ENCODE data around the gene EIF4EBP2.
A peak's percentile ranks its signal among the peaks of the same experiment; 100 is the strongest.

Gene EIF4EBP2, protein sequence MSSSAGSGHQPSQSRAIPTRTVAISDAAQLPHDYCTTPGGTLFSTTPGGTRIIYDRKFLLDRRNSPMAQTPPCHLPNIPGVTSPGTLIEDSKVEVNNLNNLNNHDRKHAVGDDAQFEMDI

DNA sequence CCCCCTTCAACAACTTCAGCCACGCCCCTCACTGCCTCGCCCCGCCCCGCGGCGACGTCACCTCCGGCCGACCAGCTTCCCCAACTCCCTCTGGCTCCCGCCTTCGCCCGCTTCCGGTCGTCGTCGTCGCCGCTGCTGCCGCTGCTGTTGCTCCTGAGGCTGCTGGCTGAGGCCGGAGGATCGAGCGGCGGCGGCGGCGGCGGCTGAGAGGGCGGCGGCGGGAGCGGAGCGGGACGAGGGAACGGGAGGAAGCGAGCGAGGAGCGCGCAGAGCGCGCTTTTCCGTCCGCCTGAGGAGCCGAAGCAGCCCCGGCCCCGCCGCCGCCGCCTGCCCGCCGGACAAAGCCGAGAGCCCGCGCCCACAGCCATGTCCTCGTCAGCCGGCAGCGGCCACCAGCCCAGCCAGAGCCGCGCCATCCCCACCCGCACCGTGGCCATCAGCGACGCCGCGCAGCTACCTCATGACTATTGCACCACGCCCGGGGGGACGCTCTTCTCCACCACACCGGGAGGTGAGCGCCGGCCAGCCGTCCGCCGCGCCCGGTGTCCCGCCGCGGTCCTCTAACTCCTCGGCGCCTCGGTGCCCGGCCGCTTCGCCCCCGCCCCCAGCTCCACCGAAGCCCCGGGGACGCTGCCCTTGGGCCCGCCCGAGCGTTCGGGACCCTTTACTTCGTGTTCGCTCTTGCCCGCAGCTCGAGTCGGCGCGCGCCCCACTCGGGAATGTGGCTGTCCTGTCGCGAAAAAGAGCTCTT lies at the start of gene EIF4EBP2:
EIF4EBP2 (plus strand) TSS at position 110 of the 751 bp plus-strand sequence; CDS start at position 367, 257 bp downstream.
- peak; percentile 100 for DNase-seq

DNA sequence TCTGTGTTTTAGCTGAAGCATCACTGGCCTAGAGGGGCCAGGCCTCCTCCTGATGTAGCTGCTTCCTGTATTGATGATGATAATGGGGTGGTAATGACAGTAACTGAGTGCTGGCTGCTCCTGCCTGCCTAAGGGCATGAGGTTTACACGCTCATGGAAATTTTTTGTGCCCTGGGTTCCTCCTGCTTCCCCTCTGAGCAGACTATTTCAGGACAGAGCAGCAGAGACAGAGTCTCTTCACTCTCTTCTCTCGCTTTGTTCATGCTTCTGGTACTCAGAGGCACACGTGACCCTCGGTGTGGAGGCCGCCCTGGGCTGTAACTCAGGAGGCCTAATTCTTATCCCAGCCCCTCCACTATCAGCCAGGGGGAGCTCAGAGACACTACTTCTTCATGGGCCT lies 49.4 kb upstream of the EIF4EBP2 start:
- DNase-seq: no peak

DNA sequence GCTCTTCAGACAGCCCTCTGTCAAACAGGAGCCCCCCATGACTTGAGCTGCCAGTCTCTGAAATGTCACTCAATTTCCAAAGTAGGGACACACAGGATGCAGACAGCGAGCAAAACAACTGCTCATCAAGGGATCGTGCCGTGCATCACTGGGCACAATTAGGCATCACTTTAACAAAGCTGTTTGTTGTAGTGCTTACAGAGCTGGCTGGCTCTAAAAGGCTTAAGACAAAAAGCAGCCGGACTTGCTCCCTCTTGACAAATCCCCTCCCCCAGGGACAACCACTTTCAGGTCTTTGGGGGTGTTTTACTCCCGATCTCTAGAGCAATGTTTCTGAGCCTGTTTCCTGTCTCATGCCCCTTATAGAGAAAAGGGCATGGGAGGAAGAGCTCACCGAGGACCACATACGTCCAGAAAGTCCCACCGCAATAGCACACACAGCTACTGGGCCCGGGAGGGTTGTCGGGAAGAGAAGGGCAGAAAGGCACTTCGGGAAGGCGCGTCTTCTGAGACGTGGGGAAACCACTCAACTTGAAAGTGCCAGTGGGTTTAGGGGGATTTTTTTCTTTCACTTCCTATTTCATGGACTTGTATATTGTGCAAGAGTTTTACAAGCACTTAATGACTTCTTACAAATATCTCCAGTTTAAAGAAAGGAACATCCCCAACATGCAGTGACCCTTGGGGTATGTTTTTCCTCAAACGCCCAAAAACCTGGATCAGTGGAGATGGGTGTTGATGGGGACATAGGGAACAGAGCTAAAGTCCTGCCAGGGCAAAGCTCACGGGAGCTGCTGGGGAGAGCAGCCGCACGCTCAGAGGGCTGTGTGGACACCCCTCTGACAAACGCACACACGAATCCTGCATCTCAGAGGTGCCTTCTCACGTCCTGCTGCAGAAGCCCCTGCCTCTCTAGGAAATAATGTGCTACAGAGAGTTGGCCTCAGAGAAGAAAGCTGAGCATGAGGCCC lies 48.6 kb upstream of the EIF4EBP2 start:
- peak; percentile 21 to 48 for DNase-seq

DNA sequence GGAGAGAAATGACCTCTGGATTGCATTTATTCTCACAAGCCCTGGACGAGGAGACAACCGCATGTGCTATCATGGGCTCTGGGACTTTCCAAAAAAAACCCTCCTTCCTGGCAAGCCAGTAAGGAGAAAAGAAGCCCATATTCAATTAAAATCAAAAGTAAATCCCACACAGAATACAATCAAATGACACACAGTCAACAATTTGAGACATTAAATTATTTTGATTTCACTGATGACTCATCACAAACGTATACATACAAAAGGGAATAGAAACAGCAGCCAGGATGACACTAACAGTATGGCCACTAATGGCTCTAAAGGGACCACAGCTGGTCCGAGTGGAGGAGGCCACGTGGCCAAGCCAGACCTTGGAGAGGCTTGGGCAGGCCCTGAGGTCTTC lies 46.4 kb upstream of the EIF4EBP2 start:
- no peak for DNase-seq

DNA sequence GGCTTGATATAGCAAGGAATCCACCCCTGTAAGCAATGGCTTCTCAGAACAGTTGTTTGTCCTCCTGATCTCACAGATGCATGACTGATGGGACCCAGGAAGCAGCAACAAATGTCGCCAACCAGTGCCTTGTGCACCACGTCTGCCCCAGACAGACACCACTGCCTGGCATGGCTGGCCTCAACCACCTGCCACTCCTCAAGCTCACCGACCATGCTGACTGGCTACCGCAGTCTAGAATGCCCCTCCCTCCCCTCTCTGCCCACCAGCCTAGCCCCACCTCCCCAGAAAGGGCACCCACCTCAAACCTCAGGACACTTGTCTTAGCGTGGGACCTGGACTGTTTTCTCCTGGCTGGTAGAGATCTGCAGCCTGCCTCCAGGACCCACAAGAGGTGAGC lies 45.5 kb upstream of the EIF4EBP2 start:
- DNase-seq: no peak

DNA sequence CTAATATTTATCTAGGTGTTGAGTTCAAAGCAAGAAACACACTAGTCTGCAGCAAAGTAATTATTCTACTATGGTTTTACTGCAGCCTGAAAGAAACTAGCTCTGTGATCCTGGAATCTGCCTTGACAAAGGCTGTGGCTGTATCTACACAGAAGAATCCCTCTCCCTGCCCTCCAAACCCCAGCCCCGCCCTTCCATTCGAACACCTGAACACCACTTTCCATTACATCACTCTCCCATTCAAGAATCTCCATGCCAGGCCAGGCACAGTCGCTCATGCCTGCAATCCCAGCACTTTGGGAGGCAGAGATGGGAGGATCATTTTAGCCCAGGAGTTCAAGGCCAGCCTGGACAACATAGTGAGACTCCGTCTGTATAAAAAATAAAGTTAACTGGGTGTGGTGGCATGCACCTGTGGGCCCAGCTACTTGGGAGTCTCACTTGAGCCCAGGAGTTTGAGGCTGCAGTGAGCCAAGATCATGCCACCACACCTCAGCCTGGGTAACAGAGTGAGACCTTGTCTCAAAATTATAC lies 44.9 kb upstream of the EIF4EBP2 start:
- DNase-seq: no peak

DNA sequence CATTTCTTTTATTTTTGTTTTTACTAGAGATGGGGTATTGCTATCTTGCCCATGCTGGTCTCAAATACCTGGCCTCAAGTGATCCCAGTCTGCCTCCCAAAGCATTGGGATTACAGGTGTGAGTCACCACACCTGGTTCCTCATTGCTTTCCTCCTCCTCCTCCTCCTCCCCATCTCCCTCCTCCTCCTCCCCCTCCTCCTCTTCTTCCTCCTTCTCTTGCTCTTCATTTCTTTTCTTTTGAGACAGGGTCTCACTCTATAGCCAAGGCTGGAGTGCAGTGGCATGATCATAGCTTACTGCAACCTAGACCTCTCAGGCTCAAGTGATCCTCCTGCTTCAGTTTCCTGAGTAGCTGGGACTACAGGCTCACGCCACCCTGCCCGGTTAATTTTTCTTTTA lies 43.7 kb upstream of the EIF4EBP2 start:
- DNase-seq: no peak

DNA sequence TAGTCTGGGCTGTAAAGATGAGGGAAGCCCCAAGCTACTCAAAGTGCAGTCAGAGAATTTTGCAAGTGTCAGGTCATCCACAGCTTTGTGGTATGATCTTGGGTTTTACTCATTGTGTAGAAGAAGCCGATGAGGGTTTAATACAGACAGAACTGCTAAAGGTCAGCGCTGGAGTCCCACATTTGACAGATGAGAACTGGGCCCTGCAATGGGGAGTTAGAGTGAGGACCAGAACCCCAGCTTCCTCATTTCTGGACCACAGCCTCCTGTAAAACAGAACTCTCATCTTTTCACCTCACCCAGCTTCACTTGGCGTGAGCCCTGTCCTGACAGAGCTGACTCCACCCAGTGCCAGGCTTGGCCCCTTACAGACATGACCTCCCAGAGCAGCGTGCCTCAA lies 41.6 kb upstream of the EIF4EBP2 start:
- no peak for DNase-seq

DNA sequence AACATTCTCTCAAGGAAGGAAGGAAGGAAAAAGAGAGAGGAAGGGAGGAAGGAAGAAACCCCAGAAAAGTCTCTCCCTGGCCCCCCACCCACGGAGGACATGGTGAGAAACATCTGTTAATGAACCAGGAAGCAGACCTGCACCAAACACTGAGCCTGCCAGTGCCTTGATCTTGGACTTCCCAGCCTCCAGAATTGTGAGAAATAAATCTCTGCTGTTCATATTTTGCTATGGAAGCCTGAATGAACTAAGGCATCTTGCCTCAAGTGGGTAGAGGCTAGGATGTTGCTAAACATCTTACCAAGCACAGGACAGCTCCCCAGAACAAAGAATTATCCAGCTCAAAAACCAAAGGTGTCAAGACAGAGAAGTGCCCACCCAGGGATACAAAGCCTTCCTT lies 40.7 kb upstream of the EIF4EBP2 start:
- DNase-seq: no peak

DNA sequence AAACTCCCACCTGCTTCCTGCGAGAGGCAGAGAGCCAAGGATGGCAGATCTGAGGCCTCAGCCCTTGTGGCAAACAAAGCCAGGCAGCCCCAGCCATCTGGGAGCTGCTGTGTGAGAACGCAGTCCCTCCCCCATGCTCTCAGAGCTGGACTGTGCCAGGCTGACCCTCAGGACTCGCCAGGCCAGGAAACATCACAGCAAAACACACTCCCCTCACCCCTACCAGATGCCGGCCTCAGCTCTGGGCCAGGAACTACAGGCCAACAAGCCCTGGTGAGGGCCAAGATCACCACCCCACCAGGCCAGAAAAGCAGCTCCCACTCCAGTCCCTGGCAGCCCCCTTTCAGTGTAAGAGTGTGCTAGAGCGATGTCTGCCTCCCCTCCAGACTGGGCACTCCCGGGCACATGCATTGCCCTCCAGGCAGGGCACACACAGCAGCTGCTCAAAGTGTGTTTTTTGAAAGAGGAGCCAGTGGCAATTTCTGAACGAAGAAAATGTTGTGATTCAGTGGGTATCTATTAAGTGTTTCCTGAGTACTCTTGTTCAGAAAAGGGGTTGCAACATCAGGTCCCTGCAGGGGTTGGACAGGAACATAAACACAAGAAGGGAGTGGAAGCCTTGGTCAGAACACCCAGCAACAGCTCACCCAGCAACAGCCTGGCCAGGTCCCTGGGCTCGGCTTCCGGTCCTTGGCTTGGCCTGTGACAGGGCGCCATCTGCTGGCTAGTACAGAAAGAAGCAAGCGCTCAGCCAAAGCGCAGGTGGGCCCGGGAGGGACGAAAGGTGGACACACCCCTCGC lies 39.8 kb upstream of the EIF4EBP2 start:
- peak; percentile 85 to 89 for DNase-seq

DNA sequence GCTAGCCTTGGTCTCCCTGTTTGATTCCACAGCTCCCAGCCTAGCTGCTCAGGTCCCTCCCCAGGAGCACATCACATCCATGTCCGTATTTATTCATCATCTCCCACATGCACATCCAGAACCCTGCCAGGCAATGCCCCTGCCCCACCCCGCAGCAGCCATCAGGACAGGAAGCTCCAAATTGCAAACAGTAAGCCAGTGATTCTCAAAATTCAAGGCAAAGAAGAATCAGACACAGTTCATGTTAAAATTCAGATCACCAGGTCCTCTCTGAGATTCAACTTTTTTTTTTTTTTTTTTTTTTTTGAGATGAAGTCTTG lies 39.2 kb upstream of the EIF4EBP2 start:
- DNase-seq: no peak

DNA sequence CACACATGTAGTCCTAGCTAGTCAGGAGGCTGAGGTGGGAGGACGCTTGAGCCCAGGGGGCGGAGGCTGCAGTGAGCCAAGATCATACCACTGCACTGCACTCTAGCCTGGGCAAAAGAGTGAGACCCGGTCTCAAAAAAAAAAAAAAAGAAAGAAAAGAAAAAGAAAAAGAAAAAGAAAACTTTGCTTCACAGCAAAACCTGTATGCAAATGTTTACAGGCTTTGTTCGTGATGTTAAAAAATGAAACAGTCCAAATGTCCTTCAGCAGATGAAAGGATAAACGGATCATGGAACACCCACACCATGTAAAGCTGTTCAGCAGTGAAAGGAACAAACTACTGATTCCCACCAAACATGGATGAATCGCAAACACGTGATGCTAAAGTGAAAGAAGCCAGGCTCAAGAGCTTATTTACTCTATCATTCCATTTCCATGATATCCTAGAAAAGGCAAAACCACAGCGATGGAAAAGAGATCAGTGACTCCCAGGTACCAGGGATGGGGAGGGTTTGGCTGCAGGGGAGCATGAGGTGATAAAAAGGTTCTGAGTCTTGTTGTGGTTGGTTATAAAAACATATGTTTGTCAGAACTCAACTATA lies 36.6 kb upstream of the EIF4EBP2 start:
- DNase-seq: no peak

DNA sequence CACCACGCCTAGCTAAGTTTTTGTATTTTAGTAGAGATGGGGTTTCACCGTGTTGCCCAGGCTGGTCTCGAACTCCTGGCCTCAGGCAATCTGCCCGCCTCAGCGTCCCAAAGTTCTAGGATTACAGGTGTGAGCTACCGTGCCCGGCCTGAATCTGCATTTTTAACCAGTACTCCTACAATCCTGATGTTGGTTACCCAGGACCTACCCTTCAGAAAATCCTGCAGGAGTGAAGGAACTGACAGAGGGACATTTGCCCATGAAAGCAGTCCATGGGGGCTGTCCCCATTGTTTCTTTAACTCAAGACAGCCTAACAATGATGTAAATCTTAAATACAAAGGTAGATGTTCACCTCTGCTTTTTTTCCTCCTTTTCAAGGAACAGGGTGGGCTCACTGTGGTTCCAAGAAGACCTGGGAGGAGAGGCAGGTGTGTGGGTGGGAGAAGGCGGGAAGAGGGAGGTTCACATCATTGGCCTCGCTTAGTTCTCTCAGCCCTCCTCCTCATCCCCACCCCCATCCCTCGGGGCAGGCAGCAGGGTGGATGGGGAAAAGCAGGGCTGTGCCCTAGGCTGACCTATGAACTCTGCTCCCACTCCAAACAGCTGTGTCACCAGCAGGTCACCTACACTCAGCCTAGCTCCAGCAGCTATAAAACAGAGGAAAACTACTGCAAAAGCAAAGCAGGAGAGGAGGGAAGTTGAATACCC lies 35.0 kb upstream of the EIF4EBP2 start:
- DNase-seq: no peak

DNA sequence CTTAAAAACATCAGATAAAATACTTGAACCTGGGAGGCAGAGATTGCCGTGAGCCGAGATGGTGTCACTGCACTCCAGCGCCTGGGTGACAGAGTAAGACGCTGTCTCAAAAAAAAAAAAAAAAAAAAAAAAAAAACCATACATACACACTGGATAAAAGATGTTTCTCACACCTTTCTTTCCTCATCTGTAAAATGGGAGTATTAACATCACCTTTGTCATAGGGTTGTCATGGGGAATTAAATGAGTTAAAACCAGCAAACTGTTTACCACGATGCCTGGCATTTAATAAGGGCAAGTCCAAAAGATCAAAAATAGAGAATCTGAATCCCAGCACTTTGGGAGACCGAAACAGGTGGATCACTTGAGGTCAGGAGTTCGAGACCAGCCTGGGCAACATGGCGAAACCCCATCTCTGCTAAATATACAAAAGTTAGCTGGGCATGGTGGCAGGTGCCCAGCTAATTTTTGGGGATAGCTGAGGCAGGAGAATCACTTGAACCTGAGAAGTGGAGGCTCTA lies 34.4 kb upstream of the EIF4EBP2 start:
- no peak for DNase-seq

DNA sequence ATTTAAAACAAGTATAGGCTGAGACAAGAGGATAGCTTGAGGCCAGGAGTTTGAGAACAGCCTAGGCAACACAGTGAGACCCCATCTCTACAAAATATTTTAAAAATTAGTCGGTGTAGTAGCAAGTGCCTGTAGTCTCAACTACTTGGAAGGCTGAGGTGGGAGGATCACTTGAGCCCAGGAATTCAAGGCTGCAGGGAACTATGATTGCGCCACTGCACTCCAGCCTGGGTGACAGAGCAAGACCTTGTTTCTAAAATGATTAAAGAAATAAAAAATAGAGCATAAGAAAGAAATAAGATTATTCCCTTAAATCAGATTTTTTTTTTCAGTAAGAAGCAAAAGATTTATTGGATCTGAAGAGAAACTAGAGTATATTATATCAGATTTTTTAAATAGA lies 33.2 kb upstream of the EIF4EBP2 start:
- no peak for DNase-seq

DNA sequence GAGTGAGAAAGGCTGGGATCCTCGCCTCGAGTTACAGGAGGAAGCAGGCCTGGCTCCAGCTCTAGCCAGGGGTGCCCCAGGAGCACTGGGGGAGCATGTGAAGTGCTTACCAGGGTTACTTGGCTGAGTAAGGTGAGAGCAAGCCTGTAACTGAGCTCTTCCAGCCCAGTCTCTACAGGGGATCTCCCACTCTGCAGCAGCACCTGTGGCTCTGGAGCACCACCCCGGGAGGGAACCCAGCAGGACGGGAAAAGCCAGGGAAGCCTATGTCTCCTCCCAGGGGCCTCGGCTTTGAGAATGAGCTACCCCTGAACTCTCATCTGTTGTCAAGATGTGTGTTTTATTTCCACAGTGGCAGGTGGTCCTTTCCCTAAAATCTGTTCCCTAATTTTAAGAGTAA lies 32.1 kb upstream of the EIF4EBP2 start:
- no peak for DNase-seq

DNA sequence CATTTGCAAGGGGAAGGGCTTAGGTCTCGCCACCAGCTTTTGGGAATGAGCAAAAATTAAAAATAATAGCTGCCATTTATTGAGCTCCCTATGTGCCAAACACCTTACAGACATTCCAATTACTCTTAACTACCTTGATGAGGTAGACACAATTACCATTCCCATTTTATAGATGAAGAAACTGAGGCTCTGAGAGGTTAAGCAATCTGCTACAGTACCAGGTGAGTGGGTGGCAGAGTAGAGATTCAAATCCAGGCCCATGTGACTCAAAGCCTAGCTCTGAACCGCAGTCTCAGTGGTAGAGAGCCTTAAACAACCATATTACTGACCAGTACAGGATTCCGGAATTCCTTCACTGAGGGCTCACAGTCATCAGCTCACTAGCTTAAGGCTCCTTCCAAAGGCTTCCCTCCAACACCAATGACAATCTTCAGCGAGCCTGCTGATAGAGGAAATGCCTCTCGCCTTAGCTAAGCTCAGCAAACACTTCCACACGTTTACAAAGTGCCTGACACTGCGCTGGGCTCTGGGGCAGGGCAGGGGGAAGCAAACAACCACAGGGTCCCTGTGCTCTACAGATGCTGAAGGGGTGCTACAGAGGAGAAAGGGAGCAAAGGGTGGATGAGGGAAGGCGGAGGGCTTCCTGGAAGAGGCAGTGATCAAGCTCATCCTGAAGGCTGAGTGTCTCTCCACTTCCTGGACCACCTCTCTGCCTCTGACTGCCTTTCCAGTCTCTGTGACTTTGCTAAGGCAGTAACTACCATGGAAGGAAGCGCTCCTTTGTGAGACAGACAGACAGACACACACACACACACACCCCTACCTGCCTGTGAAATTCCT lies 28.9 kb upstream of the EIF4EBP2 start:
- DNase-seq: no peak

DNA sequence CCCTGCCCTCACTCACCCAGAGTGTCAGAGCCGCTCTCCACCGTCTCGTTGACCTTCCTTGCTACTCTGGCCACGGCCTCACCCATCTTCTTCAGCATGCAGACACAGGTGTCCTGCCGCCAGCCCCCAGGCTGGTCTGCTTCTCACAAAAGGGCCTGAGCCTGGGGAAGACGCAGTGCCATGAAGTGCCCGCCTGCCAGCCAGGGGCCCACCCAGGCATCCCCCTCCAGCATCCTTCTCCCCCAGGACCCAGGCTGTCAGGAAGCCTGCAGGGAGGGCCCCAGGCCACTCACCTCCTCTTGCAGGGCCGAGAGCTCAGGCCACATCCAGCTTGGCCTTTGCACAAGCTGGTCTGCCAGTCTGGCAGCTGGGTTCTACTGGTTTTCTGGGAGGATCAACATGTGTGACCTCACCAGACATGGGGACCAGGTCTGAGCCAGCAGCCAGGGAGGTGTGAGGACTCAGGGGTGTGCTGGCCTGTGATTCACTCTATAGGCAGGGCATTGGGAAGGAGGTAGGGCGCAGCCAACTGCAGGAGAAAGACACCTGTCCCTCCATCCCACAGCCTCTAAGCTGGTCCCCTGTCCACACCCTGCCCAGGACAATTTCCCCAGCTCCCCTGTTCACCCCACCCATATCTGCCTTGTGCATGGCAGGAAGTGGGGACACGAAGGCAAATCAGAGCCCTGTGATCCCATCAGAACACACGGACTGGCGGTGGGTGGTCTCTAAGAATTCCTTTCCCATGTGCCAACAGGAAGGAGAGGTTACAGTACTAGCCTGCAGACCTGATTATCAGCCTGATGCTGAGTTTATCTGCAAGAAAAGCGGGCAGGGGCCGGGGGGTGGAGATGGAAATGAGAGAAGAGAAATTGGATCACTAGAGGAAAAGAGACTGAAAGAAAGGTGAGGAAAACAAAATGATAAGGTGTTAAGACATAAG lies 27.2 kb upstream of the EIF4EBP2 start:
- DNase-seq: no peak

DNA sequence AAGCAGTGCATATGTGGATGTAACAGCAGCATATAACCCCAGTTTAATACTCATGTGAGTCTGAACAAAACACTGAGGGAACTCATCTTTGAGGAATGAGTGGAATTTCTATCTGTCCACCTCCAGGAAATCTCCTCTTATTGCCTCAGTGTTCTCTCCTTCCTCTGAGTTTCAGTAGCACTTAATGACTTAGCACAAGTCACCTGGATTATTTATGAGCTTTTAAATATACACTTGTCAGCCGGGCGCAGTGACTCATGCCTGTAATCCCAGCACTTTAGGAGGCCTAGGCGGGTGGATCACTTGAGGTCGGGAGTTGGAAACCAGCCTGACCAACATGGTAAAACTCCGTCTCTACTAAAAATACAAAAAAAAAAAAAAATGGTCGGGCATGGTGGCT lies 25.8 kb upstream of the EIF4EBP2 start:
- DNase-seq: no peak
